Measurements from ENCODE around the gene ILF2.

Gene ILF2

GRCh38 chr1:153613406-153613805, 57.4 kb downstream of the ILF2 start:
- H3K4me3 ChIP-seq (ENCODE audit: low read depth, low read length), result no peak overlapping the region
- H3K4me1 ChIP-seq (ENCODE audit: control insufficient read depth, insufficient read depth, low read length), result peaks cover 29% of the 10 kb centered on the region

GRCh38 chr1:153612755-153613331, 58.0 kb downstream of the ILF2 start, which contains the start of gene S100A16:
Gene S100A16, minus strand, starts transcription at chr1:153613137. Its CDS starts 4,986 bp downstream, at chr1:153608151.
- H3K4me1 ChIP-seq (ENCODE audit: control insufficient read depth, insufficient read depth, low read length), result peaks cover 34% of the 10 kb centered on the region
- no peaks in the 10 kb centered on the region for H3K9me3 ChIP-seq (ENCODE audit: control insufficient read depth, insufficient read depth, low read length)
- no peak within 1 kb of the TSS for H3K27ac ChIP-seq (ENCODE audit: low read depth, low read length)
- H3K9ac ChIP-seq (ENCODE audit: low read depth, low read length), result no peak within 1 kb of the TSS
- H3K27me3 ChIP-seq (ENCODE audit: control insufficient read depth, insufficient read depth, low read length), result no peaks in the 10 kb centered on the region
- H3K36me3 ChIP-seq (ENCODE audit: control insufficient read depth, insufficient read depth, low read length), result no peaks in the 10 kb centered on the region
- peak within 1 kb of the TSS; percentile 41; the same call in 1 of the 2 replicates for H3K4me3 ChIP-seq (ENCODE audit: low read depth, low read length)

More at GRCh38 chr1:153613406-153613805, 57.4 kb downstream of the ILF2 start:
- no peak overlapping the region for H3K9ac ChIP-seq (ENCODE audit: low read depth, low read length)
- H3K9me3 ChIP-seq (ENCODE audit: control insufficient read depth, insufficient read depth, low read length), result no peaks in the 10 kb centered on the region
- no peak overlapping the region for H3K27ac ChIP-seq (ENCODE audit: low read depth, low read length)
- H3K36me3 ChIP-seq (ENCODE audit: control insufficient read depth, insufficient read depth, low read length), result no peaks in the 10 kb centered on the region
- no peaks in the 10 kb centered on the region for H3K27me3 ChIP-seq (ENCODE audit: control insufficient read depth, insufficient read depth, low read length)

GRCh38 chr1:153612111-153612754, 58.6 kb downstream of the ILF2 start:
- Histone ChIP-seq H3K27me3 (ENCODE audit: control insufficient read depth, insufficient read depth, low read length) (no peaks in the 10 kb centered on the region), H3K9ac (ENCODE audit: low read depth, low read length) (no peak overlapping the region), H3K4me3 (ENCODE audit: low read depth, low read length) (peak overlapping the region; percentile 41; the same call in 1 of the 2 replicates), H3K36me3 (ENCODE audit: control insufficient read depth, insufficient read depth, low read length) (no peaks in the 10 kb centered on the region), H3K4me1 (ENCODE audit: control insufficient read depth, insufficient read depth, low read length) (peaks cover 34% of the 10 kb centered on the region), H3K27ac (ENCODE audit: low read depth, low read length) (no peak overlapping the region), H3K9me3 (ENCODE audit: control insufficient read depth, insufficient read depth, low read length) (no peaks in the 10 kb centered on the region)
